ENCODE data around the gene CDK6. TPM values are rescaled to one million over a fixed set of nuclear protein-coding genes. Genes with fewer than 3 reads are reported as not detected.
A peak's percentile ranks its signal among the peaks of the same experiment; 100 is the strongest.

The CDK6 gene
- total and polyA plus RNA-seq, 2 of the 8 experiments (the other 6 are each of a cell fraction or from before 2014, with no cell fraction given), result 5.9 to 18.9 TPM

- TF ChIP-seq CHD7 (IDR thresholded peaks at IDR 0.05; ENCODE audit: insufficient replicate concordance, low read length), result peak; percentile 75
- TF ChIP-seq PHF8 (conservative IDR thresholded peaks at IDR 0.05; ENCODE audit: low read depth, low read length), result no peak
- peak; percentile 22 for TF ChIP-seq TAF1 (IDR thresholded peaks at IDR 0.05; ENCODE audit: low read depth, low read length)
- TF ChIP-seq CTCF (IDR thresholded peaks at IDR 0.05; ENCODE audit: control extremely low read depth in 1 of 3, insufficient read depth in 1 of 3, low read depth in 1 of 3, low read length in 3 of 3), result no peak
- TF ChIP-seq RXRA (IDR thresholded peaks at IDR 0.05; ENCODE audit: insufficient read depth, low read depth, low read length), result no peak
- TF ChIP-seq POU5F1 (IDR thresholded peaks at IDR 0.05; ENCODE audit: low read depth, low read length), result no peak
- TF ChIP-seq KDM4A (IDR thresholded peaks at IDR 0.05; ENCODE audit: low read depth, low read length, severe bottlenecking), result no peak
Observed at GRCh38 chr7:92831716-92832533, 4.4 kb downstream of the CDK6 start (continued).

All from H1 (cell line).